Activated naive CD4-positive, alpha-beta T cell treated with anti-CD3 and anti-CD28 coated beads, Interleukin-2, amount 50 U/mL, for 24 hours (primary cell): ENCODE results near the gene ATP23.

Experiments used
- H3K27ac Mint-ChIP-seq: one replicate; pipeline ENCODE4 v1.8.0; 2021; ENCODE audit warnings: mild to moderate bottlenecking, mixed read lengths
- H3K27me3 Mint-ChIP-seq: one replicate; pipeline ENCODE4 v1.8.0; 2021; ENCODE audit warnings: mixed read lengths
- H3K36me3 Mint-ChIP-seq: one replicate; pipeline ENCODE4 v1.8.0; 2021; ENCODE audit warnings: mixed read lengths
- H3K4me1 Mint-ChIP-seq: one replicate; pipeline ENCODE4 v1.8.0; 2021; ENCODE audit warnings: mixed read lengths
- H3K4me3 Mint-ChIP-seq: one replicate; pipeline ENCODE4 v1.8.0; 2021; ENCODE audit warnings: mild to moderate bottlenecking, mixed read lengths
- H3K9me3 Mint-ChIP-seq: one replicate; pipeline ENCODE4 v1.8.0; 2021; ENCODE audit warnings: mixed read lengths

ATP23 gene

GRCh38 chr12:57904848-57905811 is 36.2 kb upstream of the ATP23 start:
- Mint-ChIP-seq H3K4me3 (peak overlapping the region; percentile 72), H3K27ac (peak overlapping the region; percentile 5), H3K9me3 (no peaks in the 10 kb centered on the region), H3K27me3 (peaks cover 1% of the 10 kb centered on the region), H3K36me3 (no peaks in the 10 kb centered on the region), H3K4me1 (peaks cover 6% of the 10 kb centered on the region)

- Mint-ChIP-seq H3K4me3 (no peak overlapping the region), H3K9me3 (no peaks in the 10 kb centered on the region), H3K4me1 (peaks cover 6% of the 10 kb centered on the region), H3K27ac (no peak overlapping the region), H3K36me3 (no peaks in the 10 kb centered on the region), H3K27me3 (peaks cover 1% of the 10 kb centered on the region)
Observed at GRCh38 chr12:57905812-57906475, 35.4 kb upstream of the ATP23 start.

GRCh38 chr12:57906821-57907220 is 34.5 kb upstream of the ATP23 start:
- H3K4me1 Mint-ChIP-seq: peaks cover 6% of the 10 kb centered on the region
- H3K27ac Mint-ChIP-seq: no peak overlapping the region
- H3K27me3 Mint-ChIP-seq: peaks cover 1% of the 10 kb centered on the region
- H3K4me3 Mint-ChIP-seq: no peak overlapping the region
- no peaks in the 10 kb centered on the region for H3K36me3 Mint-ChIP-seq
- no peaks in the 10 kb centered on the region for H3K9me3 Mint-ChIP-seq

GRCh38 chr12:57907281-57907680 is 34.1 kb upstream of the ATP23 start:
- H3K4me1 Mint-ChIP-seq: peaks cover 6% of the 10 kb centered on the region
- no peak overlapping the region for H3K4me3 Mint-ChIP-seq
- no peaks in the 10 kb centered on the region for H3K36me3 Mint-ChIP-seq
- peaks cover 1% of the 10 kb centered on the region for H3K27me3 Mint-ChIP-seq
- H3K27ac Mint-ChIP-seq: no peak overlapping the region
- H3K9me3 Mint-ChIP-seq: no peaks in the 10 kb centered on the region

- no peak overlapping the region for H3K4me3 Mint-ChIP-seq
- peaks cover 6% of the 10 kb centered on the region for H3K4me1 Mint-ChIP-seq
- H3K27me3 Mint-ChIP-seq: peaks cover 1% of the 10 kb centered on the region
- no peaks in the 10 kb centered on the region for H3K9me3 Mint-ChIP-seq
- H3K27ac Mint-ChIP-seq: no peak overlapping the region
- H3K36me3 Mint-ChIP-seq: no peaks in the 10 kb centered on the region
Observed at GRCh38 chr12:57908511-57908910, 32.9 kb upstream of the ATP23 start.

- Mint-ChIP-seq H3K27me3 (peaks cover 1% of the 10 kb centered on the region), H3K4me1 (peaks cover 6% of the 10 kb centered on the region), H3K27ac (no peak overlapping the region), H3K9me3 (no peaks in the 10 kb centered on the region), H3K36me3 (no peaks in the 10 kb centered on the region), H3K4me3 (no peak overlapping the region)
Observed at GRCh38 chr12:57909056-57909455, 32.3 kb upstream of the ATP23 start.

- H3K36me3 Mint-ChIP-seq: no peaks in the 10 kb centered on the region
Observed at GRCh38 chr12:57909611-57910010, 31.8 kb upstream of the ATP23 start.

GRCh38 chr12:57918147-57918546 is 23.2 kb upstream of the ATP23 start:
- Mint-ChIP-seq H3K27ac (no peak overlapping the region), H3K9me3 (no peaks in the 10 kb centered on the region), H3K4me3 (no peak overlapping the region), H3K36me3 (no peaks in the 10 kb centered on the region), H3K27me3 (no peaks in the 10 kb centered on the region), H3K4me1 (no peaks in the 10 kb centered on the region)

More at GRCh38 chr12:57909611-57910010, 31.8 kb upstream of the ATP23 start:
- no peak overlapping the region for H3K27ac Mint-ChIP-seq
- peaks cover 1% of the 10 kb centered on the region for H3K27me3 Mint-ChIP-seq
- H3K9me3 Mint-ChIP-seq: no peaks in the 10 kb centered on the region
- H3K4me1 Mint-ChIP-seq: peaks cover 6% of the 10 kb centered on the region
- no peak overlapping the region for H3K4me3 Mint-ChIP-seq

GRCh38 chr12:57927086-57927485 is 14.3 kb upstream of the ATP23 start:
- no peaks in the 10 kb centered on the region for H3K4me1 Mint-ChIP-seq
- no peak overlapping the region for H3K27ac Mint-ChIP-seq
- H3K4me3 Mint-ChIP-seq: no peak overlapping the region
- H3K27me3 Mint-ChIP-seq: no peaks in the 10 kb centered on the region
- no peaks in the 10 kb centered on the region for H3K36me3 Mint-ChIP-seq
- no peaks in the 10 kb centered on the region for H3K9me3 Mint-ChIP-seq

- H3K36me3 Mint-ChIP-seq: peaks cover 5% of the 10 kb centered on the region
- H3K9me3 Mint-ChIP-seq: no peaks in the 10 kb centered on the region
- H3K27ac Mint-ChIP-seq: no peak overlapping the region
- no peak overlapping the region for H3K4me3 Mint-ChIP-seq
- H3K4me1 Mint-ChIP-seq: peaks cover 2% of the 10 kb centered on the region
- H3K27me3 Mint-ChIP-seq: no peaks in the 10 kb centered on the region
Observed at GRCh38 chr12:57929092-57929830, 12.1 kb upstream of the ATP23 start.

- no peaks in the 10 kb centered on the region for H3K9me3 Mint-ChIP-seq
- H3K4me3 Mint-ChIP-seq: peak overlapping the region; percentile 30
- H3K27me3 Mint-ChIP-seq: no peaks in the 10 kb centered on the region
- H3K27ac Mint-ChIP-seq: no peak overlapping the region
- H3K4me1 Mint-ChIP-seq: peaks cover 36% of the 10 kb centered on the region
- H3K36me3 Mint-ChIP-seq: peaks cover 5% of the 10 kb centered on the region
Observed at GRCh38 chr12:57934819-57935218, 6.5 kb upstream of the ATP23 start.

- Mint-ChIP-seq H3K9me3 (no peaks in the 10 kb centered on the region), H3K4me1 (peaks cover 39% of the 10 kb centered on the region), H3K4me3 (peak overlapping the region; percentile 99), H3K36me3 (peaks cover 5% of the 10 kb centered on the region), H3K27ac (peak overlapping the region; percentile 100), H3K27me3 (no peaks in the 10 kb centered on the region)
Observed at GRCh38 chr12:57935331-57935730, 6.0 kb upstream of the ATP23 start.

GRCh38 chr12:57935839-57936512 is 5.4 kb upstream of the ATP23 start:
- peaks cover 45% of the 10 kb centered on the region for H3K4me1 Mint-ChIP-seq
- no peaks in the 10 kb centered on the region for H3K27me3 Mint-ChIP-seq
- peak overlapping the region; percentile 100 for H3K27ac Mint-ChIP-seq
- peaks cover 5% of the 10 kb centered on the region for H3K36me3 Mint-ChIP-seq
- H3K9me3 Mint-ChIP-seq: no peaks in the 10 kb centered on the region
- H3K4me3 Mint-ChIP-seq: peak overlapping the region; percentile 99

GRCh38 chr12:57936513-57936883 is 4.9 kb upstream of the ATP23 start:
- H3K9me3 Mint-ChIP-seq: no peaks in the 10 kb centered on the region
- peak overlapping the region; percentile 81 for H3K4me3 Mint-ChIP-seq
- H3K27ac Mint-ChIP-seq: peak overlapping the region; percentile 92
- H3K27me3 Mint-ChIP-seq: no peaks in the 10 kb centered on the region
- H3K36me3 Mint-ChIP-seq: peaks cover 5% of the 10 kb centered on the region
- H3K4me1 Mint-ChIP-seq: peaks cover 48% of the 10 kb centered on the region

GRCh38 chr12:57939291-57939690 is 2.1 kb upstream of the ATP23 start:
- peaks cover 67% of the 10 kb centered on the region for H3K4me1 Mint-ChIP-seq
- no peaks in the 10 kb centered on the region for H3K9me3 Mint-ChIP-seq
- H3K27me3 Mint-ChIP-seq: no peaks in the 10 kb centered on the region
- peak overlapping the region; percentile 83 for H3K27ac Mint-ChIP-seq
- H3K36me3 Mint-ChIP-seq: no peaks in the 10 kb centered on the region
- no peak overlapping the region for H3K4me3 Mint-ChIP-seq
